22Rv1 (cell line): ENCODE results near the gene ACSF3.

ENCODE experiments used
- CTCF ChIP-seq: fragments of 450-650 bp; IDR thresholded peaks from 2 replicates; pipeline ENCODE4 v1.5.1; 2017; ENCODE audit warnings: mild to moderate bottlenecking
- ZFX ChIP-seq: fragments of 450-650 bp; IDR thresholded peaks from 2 replicates; pipeline ENCODE4 v1.6.1; 2017; ENCODE audit warnings: antibody characterized with exemption, borderline replicate concordance

- TF ChIP-seq CTCF = no peak
- TF ChIP-seq ZFX = no peak
Measured at GRCh38 chr16:89135166-89135565, 41.5 kb downstream of the ACSF3 start.
